ENCODE results near the gene FNIP1.
"Not testable (repeated sequence)": the region's sequence is repeated elsewhere in the genome, so short reads cannot be mapped to it uniquely, and the experiment has no call there.

Gene FNIP1

GRCh38 chr5:131786900-131787692 lies 9.7 kb downstream of the FNIP1 start:
- no peak for DNase-seq

- no peak for DNase-seq
Measured at GRCh38 chr5:131786036-131786435, 10.8 kb downstream of the FNIP1 start.

GRCh38 chr5:131783874-131784273 lies 12.9 kb downstream of the FNIP1 start:
- no peak for DNase-seq

- DNase-seq, result no peak
Measured at GRCh38 chr5:131783357-131783756, 13.5 kb downstream of the FNIP1 start.

- no peak for DNase-seq
Measured at GRCh38 chr5:131782717-131783116, 14.1 kb downstream of the FNIP1 start.

- DNase-seq, result not testable (repeated sequence)
Measured at GRCh38 chr5:131778141-131778540, 18.7 kb downstream of the FNIP1 start.

- no peak for DNase-seq
Measured at GRCh38 chr5:131776450-131776849, 20.4 kb downstream of the FNIP1 start.

GRCh38 chr5:131774652-131775367 lies 22.0 kb downstream of the FNIP1 start:
- no peak for DNase-seq

GRCh38 chr5:131773805-131774204 lies 23.0 kb downstream of the FNIP1 start:
- DNase-seq, result no peak

- no peak for DNase-seq
Measured at GRCh38 chr5:131771692-131772091, 25.1 kb downstream of the FNIP1 start.

- DNase-seq, result no peak
Measured at GRCh38 chr5:131769961-131770360, 26.9 kb downstream of the FNIP1 start.

- no peak for DNase-seq
Measured at GRCh38 chr5:131769336-131769735, 27.5 kb downstream of the FNIP1 start.

- DNase-seq, result no peak
Measured at GRCh38 chr5:131767891-131768290, 28.9 kb downstream of the FNIP1 start.

GRCh38 chr5:131766689-131767088 lies 30.1 kb downstream of the FNIP1 start:
- no peak for DNase-seq

- DNase-seq, result no peak
Measured at GRCh38 chr5:131765261-131765660, 31.6 kb downstream of the FNIP1 start.

- no peak for DNase-seq
Measured at GRCh38 chr5:131763968-131764367, 32.8 kb downstream of the FNIP1 start.

- no peak for DNase-seq
Measured at GRCh38 chr5:131760793-131761192, 36.0 kb downstream of the FNIP1 start.

- no peak for DNase-seq
Measured at GRCh38 chr5:131759704-131760103, 37.1 kb downstream of the FNIP1 start.

- DNase-seq, result no peak
Measured at GRCh38 chr5:131758520-131758900, 38.3 kb downstream of the FNIP1 start.

- DNase-seq, result no peak
Measured at GRCh38 chr5:131757830-131758519, 38.8 kb downstream of the FNIP1 start.

- DNase-seq, result no peak
Measured at GRCh38 chr5:131756942-131757341, 39.9 kb downstream of the FNIP1 start.

- no peak for DNase-seq
Measured at GRCh38 chr5:131754363-131754762, 42.5 kb downstream of the FNIP1 start.

- no peak for DNase-seq
Measured at GRCh38 chr5:131751506-131751905, 45.3 kb downstream of the FNIP1 start.
